ENCODE results near the gene NOD2.

DNA sequence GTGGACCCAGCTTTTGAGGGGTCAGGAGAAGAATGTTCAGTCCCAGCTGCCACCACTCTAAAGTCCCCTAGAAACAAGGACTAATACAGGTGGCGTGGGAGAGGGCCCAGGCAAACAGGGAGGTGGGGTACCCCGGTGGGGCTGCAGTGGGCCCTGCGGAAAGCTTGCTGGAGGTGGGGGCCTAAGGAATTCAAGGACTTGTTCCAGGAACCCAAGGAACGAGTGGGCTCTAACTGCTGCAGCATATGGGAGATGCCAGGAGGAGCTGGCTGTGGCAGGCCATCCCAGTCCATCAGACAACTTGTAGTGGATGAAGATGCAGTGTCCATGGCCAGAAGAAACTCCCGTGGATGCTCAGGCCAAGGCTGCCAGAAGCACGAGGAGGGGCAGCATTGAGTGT, 22.9 kb upstream of the NOD2 start:
- TF ChIP-seq CTCF (IDR thresholded peaks at IDR 0.05): no peak
- TF ChIP-seq, protein P1, sequence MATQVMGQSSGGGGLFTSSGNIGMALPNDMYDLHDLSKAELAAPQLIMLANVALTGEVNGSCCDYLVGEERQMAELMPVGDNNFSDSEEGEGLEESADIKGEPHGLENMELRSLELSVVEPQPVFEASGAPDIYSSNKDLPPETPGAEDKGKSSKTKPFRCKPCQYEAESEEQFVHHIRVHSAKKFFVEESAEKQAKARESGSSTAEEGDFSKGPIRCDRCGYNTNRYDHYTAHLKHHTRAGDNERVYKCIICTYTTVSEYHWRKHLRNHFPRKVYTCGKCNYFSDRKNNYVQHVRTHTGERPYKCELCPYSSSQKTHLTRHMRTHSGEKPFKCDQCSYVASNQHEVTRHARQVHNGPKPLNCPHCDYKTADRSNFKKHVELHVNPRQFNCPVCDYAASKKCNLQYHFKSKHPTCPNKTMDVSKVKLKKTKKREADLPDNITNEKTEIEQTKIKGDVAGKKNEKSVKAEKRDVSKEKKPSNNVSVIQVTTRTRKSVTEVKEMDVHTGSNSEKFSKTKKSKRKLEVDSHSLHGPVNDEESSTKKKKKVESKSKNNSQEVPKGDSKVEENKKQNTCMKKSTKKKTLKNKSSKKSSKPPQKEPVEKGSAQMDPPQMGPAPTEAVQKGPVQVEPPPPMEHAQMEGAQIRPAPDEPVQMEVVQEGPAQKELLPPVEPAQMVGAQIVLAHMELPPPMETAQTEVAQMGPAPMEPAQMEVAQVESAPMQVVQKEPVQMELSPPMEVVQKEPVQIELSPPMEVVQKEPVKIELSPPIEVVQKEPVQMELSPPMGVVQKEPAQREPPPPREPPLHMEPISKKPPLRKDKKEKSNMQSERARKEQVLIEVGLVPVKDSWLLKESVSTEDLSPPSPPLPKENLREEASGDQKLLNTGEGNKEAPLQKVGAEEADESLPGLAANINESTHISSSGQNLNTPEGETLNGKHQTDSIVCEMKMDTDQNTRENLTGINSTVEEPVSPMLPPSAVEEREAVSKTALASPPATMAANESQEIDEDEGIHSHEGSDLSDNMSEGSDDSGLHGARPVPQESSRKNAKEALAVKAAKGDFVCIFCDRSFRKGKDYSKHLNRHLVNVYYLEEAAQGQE (IDR thresholded peaks at IDR 0.05; ENCODE audit: insufficient read depth in 1 of 2, low read depth in 2 of 2, low read length in 1 of 2): no peak
- TF ChIP-seq POLR2AphosphoS5 (IDR thresholded peaks at IDR 0.05; ENCODE audit: low read depth, low read length): no peak
- no peak for TF ChIP-seq TCF7L2 (IDR thresholded peaks at IDR 0.05; ENCODE audit: low read depth, low read length)
- no peak for TF ChIP-seq SIN3A (IDR thresholded peaks at IDR 0.05; ENCODE audit: borderline replicate concordance, insufficient read depth, low read depth, low read length)

All from Panc1 (cell line).